OCI-LY3 (cell line): ENCODE data around the gene BCAN.

Experiments
- H2AFZ ChIP-seq: fragments of 200-600, 300-600 bp; shearing (Covaris generic); 2 replicates; pipeline ENCODE4 v1.6.0; 2014; ENCODE audit warnings: antibody characterized with exemption, low read depth, low read length
- H3K27ac ChIP-seq: fragments of 200-600, 300-600 bp; sonication (generic); 2 replicates; pipeline ENCODE4 v1.5.1; 2014; ENCODE audit warnings: mild to moderate bottlenecking, low read length, moderate library complexity, mixed read lengths
- H3K27me3 ChIP-seq: fragments of 200-600, 300-600 bp; sonication (generic); 2 replicates; pipeline ENCODE4 v1.6.1; 2014; ENCODE audit warnings: low read depth, low read length, mixed read lengths
- H3K36me3 ChIP-seq: fragments of 200-600, 300-600 bp; sonication (generic); replicated peaks from 2 replicates; pipeline ENCODE3; 2014; ENCODE audit warnings: low read depth, low read length, mixed read lengths
- H3K4me1 ChIP-seq: fragments of 300-600, 200-600 bp; sonication (generic); 2 replicates; pipeline ENCODE4 v1.6.1; 2014; ENCODE audit warnings: low read length, mixed read lengths
- H3K4me2 ChIP-seq: fragments of 200-600, 300-600 bp; sonication (generic); 2 replicates; pipeline ENCODE4 v1.6.1; 2014; ENCODE audit warnings: low read length, mixed read lengths
- H3K4me3 ChIP-seq: fragments of 300-600, 200-600 bp; sonication (generic); 2 replicates; pipeline ENCODE4 v1.5.1; 2014; ENCODE audit warnings: antibody characterized with exemption, mild to moderate bottlenecking, low read length, moderate library complexity
- H3K79me2 ChIP-seq: fragments of 300-600, 200-600 bp; shearing (Covaris generic); 2 replicates; pipeline ENCODE4 v1.6.1; 2014; ENCODE audit warnings: mild to moderate bottlenecking, low read length, mixed read lengths
- H3K9ac ChIP-seq: fragments of 300-600, 200-600 bp; shearing (Covaris generic); 2 replicates; pipeline ENCODE4 v1.6.0; 2014; ENCODE audit warnings: mild to moderate bottlenecking, low read length, moderate library complexity
- H3K9me3 ChIP-seq: fragments of 200-600, 300-600 bp; shearing (Covaris generic); 2 replicates; pipeline ENCODE4 v1.6.1; 2014; ENCODE audit warnings: low read length, mixed read lengths; ENCODE audit not compliant: insufficient read depth
- H4K20me1 ChIP-seq: fragments of 200-600, 300-600 bp; sonication (generic); 2 replicates; pipeline ENCODE4 v1.6.1; 2016; ENCODE audit warnings: low read length, mixed read lengths; ENCODE audit not compliant: insufficient read depth
- CTCF ChIP-seq: fragments of 200-600, 300-600 bp; sonication (generic); IDR thresholded peaks from 2 replicates; pipeline ENCODE4 v1.5.1; 2014; ENCODE audit warnings: antibody characterized with exemption, low read length, low read depth
- EZH2phosphoT487 ChIP-seq: fragments of 200-600 bp; shearing (Covaris generic); IDR thresholded peaks from 2 replicates; pipeline ENCODE4 v1.6.1; 2018; ENCODE audit warnings: antibody characterized with exemption, mixed run types, low read depth

BCAN gene

GRCh38 chr1:156691665-156692440 is 49.9 kb downstream of the BCAN start:
- Histone ChIP-seq H3K4me2 (no peak overlapping the region), H3K27me3 (peaks cover 51% of the 10 kb centered on the region), H2AFZ (no peak overlapping the region), H3K36me3 (no peaks in the 10 kb centered on the region), H3K9ac (no peak overlapping the region), H3K4me1 (peaks cover 11% of the 10 kb centered on the region), H4K20me1 (no peaks in the 10 kb centered on the region), H3K4me3 (no peak overlapping the region), H3K9me3 (no peaks in the 10 kb centered on the region), H3K27ac (no peak overlapping the region), H3K79me2 (no peaks in the 10 kb centered on the region)
- TF ChIP-seq EZH2phosphoT487 (0 out of 2 replicates have a peak, but pooled peaks have one; percentile 8), CTCF (no peak)

- H4K20me1 ChIP-seq, result no peaks in the 10 kb centered on the region
- H3K27ac ChIP-seq, result no peak overlapping the region
- H3K27me3 ChIP-seq, result peaks cover 51% of the 10 kb centered on the region
- H3K79me2 ChIP-seq, result no peaks in the 10 kb centered on the region
- no peak overlapping the region for H2AFZ ChIP-seq
- H3K9me3 ChIP-seq, result no peaks in the 10 kb centered on the region
- no peaks in the 10 kb centered on the region for H3K36me3 ChIP-seq
- no peak overlapping the region for H3K9ac ChIP-seq
- TF ChIP-seq EZH2phosphoT487, result no peak
- no peak for TF ChIP-seq CTCF
- H3K4me2 ChIP-seq, result no peak overlapping the region
- no peak overlapping the region for H3K4me3 ChIP-seq
- peaks cover 11% of the 10 kb centered on the region for H3K4me1 ChIP-seq
These were observed 50.6 kb downstream of the BCAN start for GRCh38 chr1:156692441-156692924.

- H3K4me2 ChIP-seq, result no peak overlapping the region
- H3K9ac ChIP-seq, result no peak overlapping the region
- no peak overlapping the region for H3K27ac ChIP-seq
These were observed 51.3 kb downstream of the BCAN start for GRCh38 chr1:156692925-156693847.

More at GRCh38 chr1:156692925-156693847, 51.3 kb downstream of the BCAN start:
- TF ChIP-seq EZH2phosphoT487 (no peak), CTCF (no peak)
- Histone ChIP-seq H3K79me2 (no peaks in the 10 kb centered on the region), H3K27me3 (peaks cover 51% of the 10 kb centered on the region), H4K20me1 (no peaks in the 10 kb centered on the region), H3K36me3 (no peaks in the 10 kb centered on the region), H3K4me3 (no peak overlapping the region), H2AFZ (no peak overlapping the region), H3K4me1 (peaks cover 11% of the 10 kb centered on the region), H3K9me3 (no peaks in the 10 kb centered on the region)
